Esophagus (tissue), 2 donors: ENCODE measurements around the gene CIB4. TPM values are rescaled to one million over a fixed set of nuclear protein-coding genes. Genes with fewer than 3 reads are reported as not detected.
"Not testable (repeated sequence)": the region's sequence is repeated elsewhere in the genome, so short reads cannot be mapped to it uniquely, and the experiment has no call there.

ENCODE experiments used
- H3K27ac ChIP-seq, 2 donors: one replicate each; pipeline ENCODE4 v1.5.1; 2013; ENCODE audit warnings: low read depth in 2 of 2, mild to moderate bottlenecking in 2 of 2, inconsistent platforms in 1 of 2, low read length in 1 of 2, moderate library complexity in 1 of 2
- H3K27me3 ChIP-seq, 2 donors: one replicate each; pipeline ENCODE4 v1.6.1; 2013; ENCODE audit warnings: low read length in 2 of 2, control low read depth in 1 of 2, mild to moderate bottlenecking in 1 of 2; ENCODE audit not compliant: insufficient read depth in 2 of 2, control insufficient read depth in 1 of 2
- H3K36me3 ChIP-seq, 2 donors: one replicate each; pipeline ENCODE4 v1.6.1; 2013; ENCODE audit warnings: low read length in 1 of 2; ENCODE audit not compliant: control insufficient read depth in 2 of 2, insufficient read depth in 2 of 2
- H3K4me1 ChIP-seq, 2 donors: one replicate each; pipeline ENCODE4 v1.6.1; 2013; ENCODE audit warnings: low read length in 1 of 2; ENCODE audit not compliant: control insufficient read depth in 2 of 2, insufficient read depth in 2 of 2
- H3K4me3 ChIP-seq, 2 donors: one replicate each; pipeline ENCODE4 v1.5.1; 2013; ENCODE audit warnings: low read length in 2 of 2, mild to moderate bottlenecking in 2 of 2, low read depth in 1 of 2, moderate library complexity in 1 of 2
- H3K9me3 ChIP-seq, 2 donors: one replicate each; pipeline ENCODE4 v1.6.1; 2013; ENCODE audit warnings: mild to moderate bottlenecking in 2 of 2, low read depth in 1 of 2, low read length in 1 of 2, moderate library complexity in 1 of 2; ENCODE audit not compliant: control insufficient read depth in 2 of 2, insufficient read depth in 1 of 2
- WGBS, 2 donors: extraction: QIAGEN DNeasy Blood & Tissue Kit; methylation state at CpG; one replicate each; pipeline ENCODE4 v1.1.7; 2013; 5-methylcytosine and 5-hydroxymethylcytosine counted together
- polyA plus RNA-seq, 2 donors: library from polyadenylated mRNA; stranded (reverse); fragments of 200-250 nt; gene quantifications; one replicate each; pipeline ENCODE4 v1.2.3, GENCODE V29; 2013
- donor health status: healthy with polysubstance abuse.
- donor health status: Bipolar disorder and iron deficiency.

CIB4 gene
- polyA plus RNA-seq, 2 donors = not detected

DNA sequence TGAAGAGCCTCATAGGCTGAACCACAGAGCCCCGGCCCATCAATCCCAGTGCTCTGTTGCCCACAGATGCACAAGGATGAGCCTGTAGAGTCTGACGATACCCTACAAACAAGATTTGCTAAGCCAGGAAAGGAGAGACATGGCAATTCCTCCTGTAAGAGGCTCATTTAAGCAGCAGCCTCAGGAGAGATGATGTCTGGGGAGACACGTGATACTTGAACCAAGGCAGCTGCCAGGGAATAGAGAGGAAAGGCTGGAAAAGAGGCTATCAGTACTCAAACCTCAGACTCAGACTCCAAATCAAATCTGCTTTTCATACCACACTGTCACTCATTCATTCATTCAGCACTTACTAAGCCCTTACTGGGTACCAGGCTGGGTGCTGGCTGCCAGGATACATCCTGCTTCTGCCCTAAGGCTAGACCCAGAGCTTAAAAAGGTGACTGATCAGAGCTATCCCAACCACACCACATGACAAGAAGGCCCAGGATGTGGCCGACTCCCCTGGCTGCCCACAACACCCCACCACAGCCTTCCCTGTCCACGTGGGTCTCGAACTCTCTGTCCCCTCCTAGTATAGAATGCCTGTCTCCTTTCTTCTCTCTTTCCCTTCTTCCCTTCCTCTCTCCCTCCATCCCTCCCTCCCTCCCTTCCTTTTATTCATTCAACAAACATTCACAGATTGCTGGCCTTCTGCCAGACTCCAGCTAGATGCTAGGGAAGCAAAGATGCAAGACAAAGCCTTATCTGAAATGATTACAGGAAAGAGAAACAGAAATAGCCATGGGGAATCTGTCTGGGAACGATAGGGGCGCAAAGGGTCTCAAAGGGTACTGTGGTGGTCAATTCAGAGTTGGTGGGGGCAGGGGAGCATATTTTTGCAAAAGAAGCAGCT lies 27.9 kb upstream of the CIB4 start:
- no peak overlapping the region for H3K4me3 ChIP-seq
- H3K27me3 ChIP-seq = no peaks in the 10 kb centered on the region
- H3K27ac ChIP-seq = no peak overlapping the region
- no peaks in the 10 kb centered on the region for H3K9me3 ChIP-seq
- no peaks in the 10 kb centered on the region for H3K4me1 ChIP-seq
- 68 to 70% methylated on average over 8 of the region's 8 CpGs for WGBS, 2 donors
- no peaks in the 10 kb centered on the region for H3K36me3 ChIP-seq

- Histone ChIP-seq H3K27me3 (no peaks in the 10 kb centered on the region), H3K9me3 (no peaks in the 10 kb centered on the region), H3K36me3 (no peaks in the 10 kb centered on the region), H3K27ac (no peak overlapping the region), H3K4me1 (no peaks in the 10 kb centered on the region), H3K4me3 (no peak overlapping the region)
- 69 to 71% methylated on average over 4 of the region's 4 CpGs for WGBS, 2 donors
Measured at GRCh38 chr2:26668041-26668440, 26.9 kb upstream of the CIB4 start.

DNA sequence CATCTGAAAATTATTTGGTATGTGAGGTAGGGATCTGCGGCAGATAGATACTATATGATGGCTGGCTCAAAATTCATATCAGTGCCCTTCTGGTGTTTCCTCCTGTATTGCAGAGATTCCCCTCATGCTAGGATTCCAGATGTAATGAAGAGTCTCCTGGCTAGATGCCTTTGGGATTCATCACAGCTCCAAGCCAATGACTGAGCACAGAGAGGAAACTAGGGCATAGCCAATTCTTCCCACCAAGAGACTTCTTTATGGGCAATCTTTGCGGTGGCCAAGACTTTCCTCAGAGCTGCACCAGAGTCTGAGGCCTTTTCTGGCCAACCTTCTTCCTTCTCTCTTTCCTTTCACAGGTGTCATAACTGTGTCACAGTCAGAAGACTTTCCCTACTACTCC lies 25.5 kb upstream of the CIB4 start:
- Histone ChIP-seq H3K4me1 (no peaks in the 10 kb centered on the region), H3K9me3 (no peaks in the 10 kb centered on the region), H3K4me3 (no peak overlapping the region), H3K36me3 (no peaks in the 10 kb centered on the region), H3K27me3 (no peaks in the 10 kb centered on the region), H3K27ac (no peak overlapping the region)
- WGBS, 2 donors = 63 to 74% methylated on average over 2 of the region's 2 CpGs

- not testable (repeated sequence) for H3K27ac ChIP-seq, H3K36me3 ChIP-seq, H3K4me3 ChIP-seq, H3K4me1 ChIP-seq, H3K9me3 ChIP-seq, H3K27me3 ChIP-seq
- WGBS, 2 donors = 90 to 91% methylated on average over 14 to 21 of the region's 21 CpGs
Measured at GRCh38 chr2:26665296-26665695, 24.1 kb upstream of the CIB4 start.

GRCh38 chr2:26660363-26660962 lies 19.3 kb upstream of the CIB4 start:
- H3K9me3 ChIP-seq = no peaks in the 10 kb centered on the region
- no peaks in the 10 kb centered on the region for H3K36me3 ChIP-seq
- H3K27ac ChIP-seq = no peak overlapping the region
- H3K4me1 ChIP-seq = no peaks in the 10 kb centered on the region
- H3K27me3 ChIP-seq = no peaks in the 10 kb centered on the region
- no peak overlapping the region for H3K4me3 ChIP-seq
- 85 to 90% methylated on average over 1 of the region's 1 CpG for WGBS, 2 donors

DNA sequence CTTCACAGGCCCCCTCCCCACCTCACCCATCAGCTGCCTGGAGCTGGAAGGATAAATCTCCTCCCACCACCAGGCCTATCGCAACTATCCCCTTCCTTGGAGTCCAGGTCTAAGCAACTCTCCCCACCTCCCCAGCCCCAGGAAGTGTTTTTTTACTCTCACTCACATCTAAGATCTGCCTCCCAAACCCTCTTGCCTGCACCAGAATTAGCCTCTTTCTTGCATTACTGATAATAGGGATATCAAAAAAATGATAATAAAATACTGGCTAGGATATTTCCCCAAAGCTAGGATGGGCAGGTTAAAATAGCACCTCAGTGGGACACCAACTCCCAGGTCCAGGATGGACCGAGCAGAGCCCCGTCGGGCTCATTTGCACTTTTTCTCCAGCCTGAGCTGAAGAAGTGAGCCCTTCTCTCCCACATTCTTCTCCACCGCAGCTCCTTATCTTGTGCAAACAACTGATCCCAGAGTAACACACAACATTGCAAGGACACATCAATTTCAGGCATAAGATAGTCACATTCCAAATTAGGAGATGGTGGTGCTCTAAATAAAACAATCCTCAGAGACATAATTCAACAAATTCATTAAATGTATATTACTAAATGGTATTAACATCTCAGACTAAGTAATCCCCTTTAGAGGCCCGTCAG lies 17.7 kb upstream of the CIB4 start:
- Histone ChIP-seq H3K27ac (no peak overlapping the region), H3K9me3 (no peaks in the 10 kb centered on the region), H3K4me1 (no peaks in the 10 kb centered on the region), H3K4me3 (no peak overlapping the region), H3K36me3 (no peaks in the 10 kb centered on the region), H3K27me3 (no peaks in the 10 kb centered on the region)
- 54 to 60% methylated on average over 6 of the region's 6 CpGs for WGBS, 2 donors

DNA sequence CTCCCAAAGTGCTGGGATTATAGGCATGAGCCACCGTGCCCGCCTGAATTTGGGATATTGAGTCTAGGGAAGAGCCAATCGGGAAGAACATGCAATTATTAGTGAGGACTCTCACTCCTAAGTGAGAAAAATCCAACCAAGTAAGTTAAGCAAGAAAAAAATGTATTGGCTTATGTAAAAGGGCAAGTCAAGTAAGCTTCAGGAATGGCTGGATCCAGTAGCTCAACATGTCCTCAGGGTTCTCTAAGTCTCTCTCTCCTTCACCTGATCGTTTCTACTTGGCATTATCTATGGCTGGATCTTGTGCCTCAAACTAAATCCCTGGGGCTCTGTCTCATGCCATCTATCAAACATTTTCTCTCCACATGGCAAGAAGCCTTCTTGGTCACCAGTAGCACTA lies 16.1 kb upstream of the CIB4 start:
- 77 to 79% methylated on average over 4 of the region's 4 CpGs for WGBS, 2 donors
- no peak overlapping the region for H3K27ac ChIP-seq
- no peaks in the 10 kb centered on the region for H3K4me1 ChIP-seq
- H3K36me3 ChIP-seq = no peaks in the 10 kb centered on the region
- H3K4me3 ChIP-seq = no peak overlapping the region
- no peaks in the 10 kb centered on the region for H3K9me3 ChIP-seq
- no peaks in the 10 kb centered on the region for H3K27me3 ChIP-seq

DNA sequence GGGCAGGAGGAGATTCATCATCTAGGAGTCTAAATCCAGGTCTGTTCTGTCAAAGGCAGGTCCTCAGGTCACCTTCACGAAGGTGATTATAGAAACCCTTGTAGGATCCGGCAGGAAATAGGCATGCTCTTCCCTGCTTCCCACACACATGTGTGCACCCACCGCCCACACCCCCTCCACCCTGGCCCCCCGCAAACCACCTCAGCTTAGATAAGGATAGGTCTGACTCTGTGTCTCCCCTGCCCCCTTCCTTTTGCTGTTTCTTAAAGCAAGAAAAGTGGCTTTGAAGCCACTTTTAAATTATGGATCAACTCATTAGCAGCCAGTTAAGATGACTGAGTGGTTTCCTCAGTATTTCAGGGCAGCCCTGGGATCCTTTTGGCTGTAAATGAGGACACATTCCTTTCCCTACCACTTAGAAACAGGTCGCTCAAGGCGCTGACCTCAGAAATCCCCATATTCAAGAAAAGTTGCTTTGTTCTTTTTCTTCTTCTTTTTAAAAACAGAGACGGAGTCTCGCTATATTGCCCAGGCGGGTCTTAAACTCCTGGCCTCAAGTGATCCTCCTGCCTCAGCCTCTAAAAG lies 14.5 kb upstream of the CIB4 start:
- Histone ChIP-seq H3K4me1 (no peaks in the 10 kb centered on the region), H3K9me3 (no peaks in the 10 kb centered on the region), H3K27ac (no peak overlapping the region), H3K27me3 (no peaks in the 10 kb centered on the region), H3K4me3 (no peak overlapping the region), H3K36me3 (no peaks in the 10 kb centered on the region)
- 86 to 88% methylated on average over 9 of the region's 9 CpGs for WGBS, 2 donors

DNA sequence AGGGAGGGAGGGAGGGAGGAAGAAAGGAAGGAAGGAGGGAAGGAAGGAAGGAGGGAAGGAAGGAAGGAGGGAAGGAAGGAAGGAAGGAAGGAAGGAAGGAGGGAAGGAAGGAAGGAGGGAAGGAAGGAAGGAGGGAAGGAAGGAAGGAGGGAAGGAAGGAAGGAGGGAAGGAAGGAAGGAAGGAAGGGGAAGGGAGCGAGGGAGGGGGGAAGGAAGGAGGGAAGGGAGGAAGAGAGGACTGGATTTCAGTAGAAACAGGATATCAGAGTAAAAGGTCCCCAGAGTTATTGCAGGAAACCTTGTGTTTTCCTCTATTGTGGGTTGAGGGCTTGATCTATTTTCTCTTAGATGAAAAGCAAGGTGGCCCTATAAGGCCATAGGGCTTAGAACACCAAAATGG lies 14.0 kb upstream of the CIB4 start:
- H3K9me3 ChIP-seq, H3K27ac ChIP-seq, H3K27me3 ChIP-seq, H3K36me3 ChIP-seq, H3K4me1 ChIP-seq, H3K4me3 ChIP-seq: not testable (repeated sequence)
- 67 to 78% methylated on average over 1 of the region's 1 CpG for WGBS, 2 donors
